Suprapubic skin (tissue), 3 donors: ENCODE data around the gene MDH1.

Experiments used
- CTCF ChIP-seq, 2 donors: fragments of 200-600 bp in 1 of 2; fragments of 450-650 bp in 1 of 2; sonication (generic) in 1 of 2; IDR thresholded peaks; one replicate each; pipeline ENCODE4 v1.5.1; 2016 to 2019; ENCODE audit warnings: antibody characterized with exemption in 2 of 2, mild to moderate bottlenecking in 1 of 2, moderate library complexity in 1 of 2
- POLR2AphosphoS5 ChIP-seq, 3 donors: sonication (generic); formaldehyde crosslinking; IDR thresholded peaks; one replicate each; pipeline ENCODE4 v1.6.1; 2017; ENCODE audit warnings: antibody characterized with exemption in 3 of 3

GRCh38 chr2:63598981-63599380 is 10.2 kb downstream of the MDH1 start:
- TF ChIP-seq CTCF (IDR thresholded peaks at IDR 0.05) (no peak), POLR2AphosphoS5 (IDR thresholded peaks at IDR 0.05) (no peak)
